ENCODE results near the gene PLPPR3.

The PLPPR3 gene

DNA sequence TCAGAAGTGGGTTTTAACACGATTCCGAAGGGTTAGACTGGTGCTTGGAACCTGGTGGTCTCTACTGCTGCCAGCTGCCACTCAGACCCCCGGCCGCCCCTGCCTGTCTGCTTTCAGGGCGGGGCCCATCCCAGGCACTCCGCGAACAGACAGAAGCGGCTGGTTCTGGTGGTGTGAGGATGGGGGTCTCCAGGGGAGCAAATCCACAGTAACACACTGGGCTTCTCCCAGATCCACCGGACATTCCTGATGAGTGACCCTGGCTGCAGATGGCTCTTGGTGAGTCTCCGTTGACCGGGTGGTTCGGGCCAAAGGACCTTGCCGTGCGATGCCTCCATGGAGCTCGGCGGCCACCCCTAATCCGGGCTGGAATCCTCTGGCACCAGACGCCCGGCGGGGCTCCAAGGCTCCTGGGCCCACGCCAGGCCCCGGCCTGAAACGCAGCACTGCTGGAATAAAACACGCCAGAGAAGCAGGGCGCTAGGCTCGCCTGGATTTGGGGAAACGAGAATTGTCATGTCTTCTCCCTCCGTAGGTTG lies 26.6 kb downstream of the PLPPR3 start:
- no peak for DNase-seq

GRCh38 chr19:793806-794205 lies 27.9 kb downstream of the PLPPR3 start:
- DNase-seq = no peak

GRCh38 chr19:792306-792885 lies 29.4 kb downstream of the PLPPR3 start:
- no peak for DNase-seq

- DNase-seq = no peak
Observed at GRCh38 chr19:791567-792305, 30.0 kb downstream of the PLPPR3 start.

DNA sequence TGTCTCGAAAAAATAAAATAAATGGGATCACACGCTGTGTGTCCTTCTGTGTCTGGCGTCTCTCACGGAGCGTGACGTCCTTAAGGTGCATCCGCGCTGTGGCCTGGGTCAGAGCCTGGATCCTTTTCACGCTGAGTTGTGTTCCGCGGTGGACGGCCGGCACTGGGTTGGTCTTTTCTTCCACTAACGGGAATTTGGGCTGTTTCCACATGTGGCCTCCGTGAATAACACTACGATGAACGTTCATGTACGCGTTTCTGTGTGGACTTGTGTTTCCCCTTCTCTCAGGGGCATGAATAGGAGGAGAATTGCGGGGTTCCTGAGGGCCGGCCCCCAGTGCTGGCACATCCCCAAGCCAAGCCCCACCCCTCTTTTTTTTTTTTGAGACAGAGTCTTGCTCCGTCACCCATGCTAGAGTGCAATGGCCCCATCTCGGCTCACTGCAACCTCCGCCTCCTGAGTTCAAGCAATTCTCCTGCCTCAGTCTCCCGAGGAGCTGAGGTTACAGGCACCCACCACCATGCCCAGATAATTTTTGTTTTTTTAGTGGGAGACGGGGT lies 30.7 kb downstream of the PLPPR3 start:
- no peak for DNase-seq

DNA sequence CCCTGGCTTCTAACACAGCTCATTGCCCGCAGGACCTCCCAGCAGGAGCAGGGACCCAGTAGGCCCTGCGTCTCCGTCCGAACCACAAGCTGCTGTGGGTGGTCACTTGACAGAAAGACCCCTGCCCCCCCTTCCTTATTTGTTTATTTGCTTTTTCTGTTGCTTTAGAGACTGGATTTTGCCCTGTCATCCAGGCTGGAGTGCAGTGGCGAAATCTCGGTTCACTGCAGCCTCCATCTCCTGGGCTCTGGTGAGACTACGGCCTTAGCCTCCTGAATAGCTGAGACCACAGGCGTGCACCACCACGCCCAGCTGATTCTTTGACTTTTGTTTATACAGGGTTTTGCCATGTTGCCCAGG lies 32.1 kb downstream of the PLPPR3 start:
- no peak for DNase-seq

DNA sequence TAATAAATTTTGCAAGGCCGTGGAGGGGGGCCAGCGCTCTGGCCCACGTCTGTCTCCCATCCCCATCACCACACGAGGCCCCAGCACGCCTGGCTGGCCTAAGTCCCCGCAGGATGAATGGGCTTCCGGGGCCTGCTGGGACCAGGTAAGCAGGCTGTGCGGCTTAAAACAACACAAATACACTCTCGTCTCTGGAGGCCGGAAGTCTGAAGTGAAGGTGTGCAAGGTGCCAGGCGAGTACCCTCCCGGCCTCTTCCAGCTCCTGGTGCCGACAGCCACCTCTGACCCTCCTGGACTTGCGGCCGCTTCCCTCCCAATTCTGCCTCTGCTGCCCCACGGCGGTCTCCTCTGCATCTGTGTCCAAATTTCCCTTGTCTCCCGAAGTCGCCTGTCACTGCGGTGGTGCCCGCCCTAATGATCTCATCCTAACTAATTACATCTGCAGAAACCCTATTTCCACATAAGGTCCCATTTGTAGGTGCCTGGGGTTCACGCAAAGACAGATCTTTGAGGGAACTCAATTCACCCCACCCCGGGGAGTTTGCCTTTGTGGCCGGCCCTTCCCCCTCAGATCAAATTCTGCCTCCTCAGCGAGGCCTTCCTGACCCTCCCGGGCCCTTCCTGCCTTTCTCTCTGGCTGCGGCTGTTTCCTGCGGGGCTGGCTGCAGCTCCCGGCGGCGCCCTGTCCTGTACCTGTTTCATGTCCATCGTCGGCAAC lies 32.6 kb downstream of the PLPPR3 start:
- DNase-seq = no peak

- DNase-seq = no peak
Observed at GRCh38 chr19:788686-788982, 33.1 kb downstream of the PLPPR3 start.

GRCh38 chr19:787536-787935 lies 34.2 kb downstream of the PLPPR3 start:
- DNase-seq = no peak

- no peak for DNase-seq
Observed at GRCh38 chr19:784541-784940, 37.2 kb downstream of the PLPPR3 start.

DNA sequence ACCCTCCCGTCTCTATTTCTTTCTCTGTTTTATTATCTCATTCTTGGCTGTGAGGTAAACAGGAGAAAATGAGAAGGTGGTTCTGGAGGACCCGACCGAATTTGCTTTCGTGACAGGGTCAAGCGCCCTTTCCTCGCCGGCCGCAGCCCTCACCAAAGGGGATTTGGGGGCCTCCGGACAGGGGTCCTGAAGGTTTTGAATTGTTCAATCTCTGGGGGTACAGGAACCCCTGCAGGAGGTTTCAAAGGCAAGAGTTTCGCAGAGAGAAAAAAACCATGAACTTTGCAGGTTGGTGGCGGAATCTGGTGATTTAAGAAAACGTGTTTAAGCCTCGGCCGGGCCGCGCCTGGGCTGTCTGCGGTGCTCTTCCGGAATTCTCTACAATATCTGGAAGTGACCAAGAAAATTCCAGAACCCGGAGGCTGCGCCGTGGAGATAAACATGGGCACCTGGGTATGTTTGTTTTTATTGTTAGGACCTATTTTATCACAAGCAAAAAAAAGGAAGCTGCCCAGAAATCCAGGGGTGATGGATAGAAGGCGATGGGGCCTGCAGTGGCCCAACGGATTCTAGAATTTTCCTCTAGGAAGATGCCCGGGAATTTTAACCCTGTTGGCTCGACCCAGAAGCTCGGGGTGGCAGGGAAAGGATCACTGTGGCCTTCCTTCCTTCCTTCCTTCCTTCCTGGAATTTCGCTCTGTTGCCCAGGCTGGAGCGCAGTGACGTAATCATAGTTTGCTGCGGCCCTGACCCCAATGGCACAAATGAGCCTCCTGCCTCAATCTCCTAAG lies 38.7 kb downstream of the PLPPR3 start:
- no peak for DNase-seq

DNA sequence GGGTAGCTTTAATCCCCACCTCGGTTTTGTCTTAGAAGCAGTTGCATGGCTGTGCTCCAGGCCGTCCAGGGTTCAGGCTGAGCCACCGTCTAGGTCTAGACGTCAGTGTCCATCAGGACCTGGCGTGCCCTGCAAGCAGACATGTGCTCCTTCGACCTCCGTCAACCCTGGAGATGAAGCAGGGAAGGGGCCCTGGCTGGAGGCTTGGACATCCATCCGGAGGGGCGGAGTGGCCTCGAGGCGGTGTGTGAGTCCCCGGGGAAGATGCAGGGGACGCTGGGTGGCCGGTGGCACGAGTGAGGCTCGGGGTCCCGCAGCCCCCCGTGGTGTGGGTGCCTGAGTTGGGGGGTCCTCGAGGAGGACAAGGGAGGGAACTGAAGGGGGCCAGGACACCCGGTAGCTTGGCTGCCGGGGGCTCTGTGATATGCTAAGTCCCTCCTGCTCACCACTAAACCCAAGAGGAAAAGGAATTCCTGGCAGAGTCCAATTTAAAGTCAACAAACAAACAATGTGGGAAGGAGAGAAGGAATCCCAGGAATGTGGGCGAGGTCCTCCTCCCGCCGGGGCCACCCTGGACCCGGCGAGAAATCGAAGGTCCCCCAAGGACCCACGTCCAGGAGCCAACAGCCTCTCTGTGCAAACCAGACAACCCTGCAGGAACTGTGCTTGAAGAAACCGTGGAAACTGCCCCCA lies 39.4 kb downstream of the PLPPR3 start:
- DNase-seq = no peak

DNA sequence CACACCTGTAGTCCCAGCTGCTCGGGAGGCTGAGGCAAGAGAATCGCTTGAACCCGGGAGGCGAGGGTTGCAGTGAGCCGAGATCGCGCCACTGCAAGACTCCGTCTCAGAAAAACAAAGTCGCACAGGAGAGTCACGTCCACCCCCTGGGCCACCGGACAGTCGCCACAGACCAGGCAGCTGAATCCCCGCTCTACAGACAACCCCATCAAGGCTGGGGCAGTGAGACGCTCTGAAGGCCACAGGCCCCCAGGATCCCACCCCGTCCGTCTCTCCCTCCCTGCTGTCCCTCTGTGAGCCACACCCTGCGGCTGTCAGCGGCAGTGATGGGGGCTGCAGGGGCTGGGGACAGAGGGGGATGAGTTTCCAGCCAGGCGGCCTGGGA lies 40.0 kb downstream of the PLPPR3 start:
- no peak for DNase-seq

DNA sequence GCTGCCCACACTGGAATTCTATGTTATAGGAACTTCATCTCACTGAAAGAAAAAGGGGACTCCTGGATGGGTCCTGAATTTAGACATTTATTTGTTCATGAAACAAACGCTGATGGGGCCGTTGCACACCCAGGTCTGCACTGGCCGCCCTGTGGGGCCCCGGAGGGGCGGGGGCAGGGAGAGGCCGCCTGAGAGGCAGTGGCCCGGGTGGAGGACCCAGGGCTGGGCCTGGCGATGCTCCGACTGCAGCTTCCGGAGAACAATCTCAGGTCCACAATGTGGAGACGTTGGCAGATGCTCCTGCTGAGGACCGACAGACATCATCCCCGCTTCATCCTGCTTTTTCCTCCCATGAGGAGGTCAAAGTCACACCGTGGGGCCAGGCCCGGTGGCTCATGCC lies 40.8 kb downstream of the PLPPR3 start:
- no peak for DNase-seq

GRCh38 chr19:778910-779653 lies 42.7 kb downstream of the PLPPR3 start:
- peak in 1 of 2 experiments; percentile 38 for DNase-seq

GRCh38 chr19:776549-776948 lies 45.2 kb downstream of the PLPPR3 start:
- DNase-seq = no peak

GRCh38 chr19:772730-773436 lies 48.9 kb downstream of the PLPPR3 start:
- no peak for DNase-seq

DNA sequence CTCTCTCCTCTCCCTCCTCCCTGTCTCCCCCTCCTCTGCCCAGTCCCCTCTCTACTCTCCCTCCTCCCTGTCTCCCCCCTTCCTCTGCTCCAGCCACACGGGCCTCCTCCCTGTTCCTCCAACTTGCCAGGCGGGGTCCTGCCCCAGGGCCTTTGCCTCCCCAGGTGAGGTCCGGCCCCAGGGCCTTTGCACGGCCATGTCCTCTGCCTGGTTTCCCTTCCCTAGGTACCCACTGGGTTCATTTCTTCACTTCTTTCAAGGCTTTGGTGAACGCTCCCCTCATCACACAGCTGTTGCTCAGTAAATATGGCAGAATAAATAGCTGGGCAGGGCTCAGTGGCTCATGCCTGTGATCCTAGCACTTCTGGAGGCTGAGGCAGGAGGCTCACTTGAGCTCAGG lies 49.7 kb downstream of the PLPPR3 start:
- DNase-seq = no peak

- DNase-seq = peak in 1 of 2 experiments; percentile 58
Observed at GRCh38 chr19:771332-771785, 50.4 kb downstream of the PLPPR3 start.

GRCh38 chr19:769616-770015 lies 52.1 kb downstream of the PLPPR3 start:
- DNase-seq = no peak

- DNase-seq = no peak
Observed at GRCh38 chr19:768424-768823, 53.3 kb downstream of the PLPPR3 start.
